B cell (primary cell): ENCODE measurements around the gene IFNA10.
"Not testable (repeated sequence)": the region's sequence is repeated elsewhere in the genome, so short reads cannot be mapped to it uniquely, and the experiment has no call there.

Source experiments
- CTCF ChIP-seq: fragments of 200-600 bp; IDR thresholded peaks from one replicate; pipeline ENCODE4 v1.8.0; 2022; ENCODE audit warnings: antibody characterized with exemption, mild to moderate bottlenecking
- EZH2 ChIP-seq: IDR thresholded peaks from 2 replicates; pipeline ENCODE4 v1.6.1; 2012; ENCODE audit warnings: borderline replicate concordance, low read depth, mild to moderate bottlenecking, moderate library complexity, low read length; ENCODE audit not compliant: insufficient read depth, poor library complexity, severe bottlenecking

- peak; percentile 34 for TF ChIP-seq CTCF
- not testable (repeated sequence) for TF ChIP-seq EZH2
These were observed 6.7 kb upstream of the IFNA10 start for GRCh38 chr9:21213411-21214326.
